ENCODE results near the gene SORCS1.

Gene SORCS1

DNA sequence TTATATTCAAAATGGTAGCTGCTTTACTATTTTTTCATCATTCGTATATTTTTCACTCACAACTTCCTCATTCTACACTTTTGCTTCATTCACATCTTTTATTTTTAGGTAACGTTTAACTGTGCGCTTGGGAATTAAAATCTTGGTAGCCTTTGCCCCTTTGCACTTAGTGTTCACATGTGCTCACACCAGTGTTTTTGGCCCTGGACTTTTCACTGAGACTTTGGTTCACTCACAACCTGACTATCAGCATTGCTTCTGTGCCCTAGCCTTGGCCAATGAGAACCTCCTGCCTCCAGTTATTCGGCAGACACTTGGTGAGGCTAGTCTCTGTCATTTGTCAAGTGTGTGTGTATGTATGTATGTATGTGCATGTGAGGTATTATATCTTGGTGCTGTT is 596.9 kb downstream of the SORCS1 start:
- no peak for DNase-seq

DNA sequence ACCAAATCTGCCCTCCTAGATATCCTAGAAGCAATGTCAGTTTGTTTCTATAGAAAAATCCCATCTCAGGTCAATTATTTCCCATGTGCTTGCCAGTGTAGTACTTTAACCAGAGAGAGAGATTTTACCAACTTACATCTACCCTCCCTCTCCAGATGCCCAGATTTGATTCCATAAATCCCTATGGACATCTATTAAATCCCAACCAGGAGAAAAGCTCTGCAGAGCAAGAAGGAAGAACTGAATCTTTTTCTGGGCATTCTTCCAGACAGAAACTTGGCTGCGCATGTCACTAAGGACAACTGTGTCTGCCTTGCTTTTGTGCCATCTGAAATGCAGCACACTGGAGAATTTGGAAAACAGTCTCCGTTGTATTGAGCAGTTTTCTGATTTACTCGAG is 597.6 kb downstream of the SORCS1 start:
- DNase-seq: no peak

DNA sequence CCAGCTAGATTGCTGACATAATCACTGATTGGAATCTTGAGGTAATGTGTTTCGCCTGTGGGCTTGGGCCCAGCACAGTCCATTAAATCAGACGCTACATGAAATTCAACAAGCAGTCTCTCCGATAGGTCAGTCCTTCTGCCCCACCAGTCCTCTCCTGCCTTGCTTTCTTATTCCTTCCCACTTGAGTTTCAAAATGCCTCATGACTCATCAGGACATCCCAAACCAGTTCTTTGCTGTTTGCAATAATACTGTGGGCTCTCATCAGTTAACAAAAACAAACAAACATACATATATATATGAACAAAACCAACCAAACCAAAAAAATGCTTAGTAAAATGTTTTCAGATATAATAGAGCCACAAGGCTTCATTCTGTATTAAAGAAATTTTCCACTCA is 599.0 kb downstream of the SORCS1 start:
- DNase-seq: no peak

DNA sequence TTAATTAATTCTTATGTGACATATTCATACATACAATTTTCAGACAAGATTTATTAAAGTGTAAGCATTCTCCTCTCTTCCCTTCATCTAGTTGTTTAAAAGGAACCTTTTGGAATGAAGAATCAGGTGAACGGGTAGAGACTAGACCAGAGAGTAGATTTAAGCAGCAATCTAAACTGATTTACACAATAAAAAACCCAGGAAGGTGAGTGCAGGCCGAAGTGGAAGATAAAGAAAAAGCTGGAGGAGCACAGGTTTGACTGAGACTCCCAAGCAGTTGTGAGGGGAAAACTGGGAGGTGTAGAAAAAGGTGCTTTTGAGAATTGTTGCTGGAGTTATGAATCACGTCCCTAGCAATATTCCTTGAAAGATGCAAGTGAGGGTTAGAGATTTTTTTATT is 601.1 kb downstream of the SORCS1 start:
- no peak for DNase-seq

DNA sequence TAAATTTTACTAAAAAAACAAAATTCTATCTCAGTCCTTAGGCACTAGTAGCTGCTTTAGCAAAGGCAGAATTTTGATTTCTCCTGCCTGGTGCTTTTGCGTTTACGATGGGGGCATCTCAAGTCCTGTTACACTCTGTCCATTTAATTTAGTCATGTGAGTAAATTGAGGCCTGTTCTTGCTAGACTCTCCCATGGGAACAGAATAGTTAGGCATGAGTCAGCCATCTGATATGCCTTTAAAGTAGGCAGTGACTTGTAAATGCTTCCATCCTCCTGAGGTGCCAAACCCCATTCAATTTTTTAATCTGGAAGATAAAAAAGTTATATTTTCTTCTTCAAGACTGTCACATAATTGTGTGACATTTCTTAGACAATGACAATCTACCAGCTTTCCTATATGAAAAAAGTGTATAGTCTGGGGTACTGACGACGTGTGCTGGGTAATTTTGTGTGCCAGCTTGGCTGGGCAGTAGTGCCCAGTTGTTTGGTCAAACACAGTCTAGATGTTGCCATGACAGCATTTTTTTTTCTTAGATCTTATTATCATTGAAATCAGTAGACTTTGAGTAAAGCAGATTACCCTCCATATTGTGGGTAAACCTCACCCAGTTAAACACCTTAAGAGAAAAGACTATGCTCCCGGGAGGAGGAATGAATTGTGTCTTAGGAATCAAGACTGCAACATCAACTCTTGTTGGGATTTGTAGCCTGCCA is 603.4 kb downstream of the SORCS1 start:
- DNase-seq: no peak

DNA sequence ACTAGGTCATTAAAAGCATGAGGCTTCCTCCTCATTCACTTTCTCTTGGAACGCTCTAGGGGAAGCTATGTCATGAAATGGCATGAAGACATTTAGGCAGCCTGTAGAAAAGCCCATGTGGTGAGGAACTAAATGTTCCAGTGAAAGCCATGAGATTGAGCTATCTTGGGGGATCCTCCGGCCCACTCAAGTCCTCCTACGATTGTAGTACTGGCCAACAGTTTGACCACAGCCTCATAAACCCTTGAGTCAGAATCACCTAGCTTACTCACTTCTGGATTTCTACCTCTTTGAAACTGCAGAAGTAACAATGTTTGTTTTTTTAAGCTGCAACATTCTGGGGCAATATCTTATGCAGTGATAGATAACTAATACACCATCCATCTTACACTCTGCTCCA is 605.1 kb downstream of the SORCS1 start:
- no peak for DNase-seq

DNA sequence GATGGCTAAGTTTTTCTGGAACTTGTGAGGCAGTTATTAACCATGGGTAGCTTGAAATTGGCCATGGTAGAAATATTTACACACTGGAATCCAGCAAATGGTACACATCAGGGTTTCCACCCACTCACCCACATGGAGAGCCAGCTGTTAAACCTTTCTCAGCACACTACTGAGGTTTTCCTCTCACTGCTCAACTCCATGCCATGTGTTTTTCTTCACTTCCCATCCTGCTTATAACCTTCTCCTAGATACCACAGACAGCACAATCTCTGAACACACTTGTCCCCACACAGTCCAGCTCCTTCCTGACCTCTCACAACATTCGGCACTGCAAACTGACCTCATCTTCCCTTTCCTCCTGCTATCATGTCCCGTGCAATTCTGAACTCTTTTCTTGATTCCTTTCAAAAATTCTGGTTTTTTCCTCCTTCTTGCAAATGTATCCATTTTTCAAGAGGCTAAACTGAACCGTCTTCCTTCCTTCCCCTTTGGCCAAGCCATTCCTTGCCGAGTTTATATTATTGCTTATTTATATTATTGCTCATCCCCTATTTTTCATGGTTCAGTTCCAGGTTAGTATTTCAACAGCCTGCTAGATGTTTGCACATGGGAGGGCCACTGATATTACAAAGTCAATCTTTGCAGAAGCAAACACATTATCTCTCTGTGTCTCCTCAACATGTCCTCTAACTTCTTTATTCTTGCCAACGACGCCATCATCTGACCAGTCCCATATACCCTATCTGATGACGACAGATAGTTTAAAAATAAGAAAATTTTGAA is 606.4 kb downstream of the SORCS1 start:
- no peak for DNase-seq

DNA sequence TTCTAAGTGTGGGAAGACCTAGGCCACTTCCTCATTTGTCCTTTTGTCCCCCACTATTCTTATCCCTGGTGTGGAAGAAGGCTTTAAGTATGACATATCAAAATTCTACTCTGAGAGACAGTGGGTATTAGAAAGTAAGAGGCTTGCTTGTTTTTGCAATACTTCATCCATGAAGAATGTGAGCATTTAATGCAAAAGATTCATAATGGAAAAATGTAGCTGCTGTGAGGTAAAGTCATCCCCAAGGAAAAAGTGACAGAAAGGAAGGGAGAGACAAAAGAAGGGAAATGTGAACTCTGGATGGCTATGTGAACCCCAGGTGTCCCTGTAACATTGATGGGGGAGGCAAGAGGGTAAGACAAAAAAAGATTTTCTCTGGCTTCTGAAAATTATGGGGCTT is 607.5 kb downstream of the SORCS1 start:
- DNase-seq: no peak

DNA sequence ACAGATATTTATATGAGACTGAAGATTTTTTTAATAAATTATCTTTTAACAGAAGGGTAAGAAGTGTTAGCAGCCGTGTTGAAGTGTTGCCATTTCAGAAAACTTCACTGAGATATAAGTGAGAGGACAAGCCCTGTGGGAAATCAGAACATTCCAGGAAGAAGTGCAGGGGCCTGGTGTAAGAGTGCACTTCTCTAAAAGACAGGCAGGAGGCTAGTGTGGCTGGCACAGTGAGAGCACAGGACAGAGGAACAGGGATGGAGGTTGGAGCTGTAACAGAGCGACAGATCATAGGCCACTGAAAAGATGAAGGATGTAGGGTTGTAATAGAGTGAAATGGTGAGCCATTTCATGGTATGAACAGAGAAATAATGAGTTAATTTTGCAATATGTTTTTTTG is 608.9 kb downstream of the SORCS1 start:
- DNase-seq: no peak

DNA sequence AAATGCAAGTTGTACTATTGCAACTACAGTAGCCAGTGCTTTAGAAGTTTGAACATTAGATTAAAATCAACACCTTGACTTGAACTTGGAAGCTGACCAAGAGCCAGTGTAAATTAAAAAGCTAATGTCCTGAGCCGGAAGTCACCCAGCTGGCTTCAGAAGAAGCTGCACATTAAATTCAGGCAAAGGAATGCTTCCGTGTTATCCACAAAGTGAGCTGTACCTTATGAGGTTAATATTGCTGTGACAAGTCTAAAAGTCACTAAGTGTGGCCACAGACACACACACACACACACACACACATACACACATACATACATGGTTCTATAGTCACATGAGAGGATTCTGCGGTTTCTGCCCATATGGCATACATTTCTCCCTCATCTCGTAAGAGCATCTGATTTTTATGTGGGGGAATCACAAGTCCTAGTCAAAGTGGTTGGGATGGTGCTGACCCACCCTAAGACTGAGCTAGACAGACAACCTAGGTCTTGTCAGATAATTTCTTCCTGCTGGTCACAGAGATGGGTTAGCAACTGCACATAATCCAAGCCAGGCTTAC is 612.9 kb downstream of the SORCS1 start:
- DNase-seq: no peak

DNA sequence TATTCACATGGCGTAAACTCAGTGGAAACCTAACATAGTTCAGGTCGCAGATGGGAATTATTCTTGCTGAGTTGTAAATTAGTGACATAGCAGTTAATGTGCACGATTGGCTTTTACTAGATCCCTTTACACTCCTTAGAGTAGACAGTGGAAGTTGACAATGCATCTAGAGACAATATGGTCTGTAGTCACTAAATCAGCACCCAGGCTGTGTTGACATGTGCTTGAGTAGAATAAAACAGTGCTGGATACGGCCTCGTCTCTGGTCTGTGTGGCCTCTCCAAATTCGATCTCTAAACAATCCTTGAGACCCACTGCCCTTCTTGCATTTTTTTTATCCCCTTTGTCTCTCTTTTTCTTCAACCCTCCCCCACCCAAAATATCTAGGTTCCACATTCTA is 615.7 kb downstream of the SORCS1 start:
- no peak for DNase-seq

DNA sequence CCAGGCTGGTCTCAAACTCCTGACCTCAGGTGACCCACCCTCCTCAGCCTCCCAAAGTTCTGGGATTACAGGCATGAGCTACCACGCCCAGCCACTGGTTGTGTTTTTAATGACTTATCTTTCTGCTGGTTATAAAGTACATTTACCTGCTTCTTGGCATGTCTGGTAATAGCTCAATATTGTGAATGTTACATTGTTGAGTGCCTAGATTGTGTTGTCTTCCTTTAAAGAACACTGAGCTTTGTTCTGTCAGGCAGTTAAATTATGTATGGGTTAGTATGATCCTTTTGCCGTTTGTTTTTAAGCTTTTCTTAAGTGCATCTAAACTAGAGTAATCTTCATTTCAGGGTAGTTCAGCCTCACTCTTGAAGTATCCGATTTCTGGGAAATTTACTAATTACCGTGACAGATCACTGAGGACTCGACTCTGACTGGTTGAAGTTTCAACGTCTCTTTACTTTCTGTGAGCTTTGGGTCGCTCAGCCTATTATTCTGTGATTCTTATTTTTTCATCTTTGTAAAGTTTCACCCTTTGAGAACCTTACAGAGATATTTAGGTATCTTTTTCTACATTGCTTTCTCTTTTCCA is 617.4 kb downstream of the SORCS1 start:
- DNase-seq: no peak

DNA sequence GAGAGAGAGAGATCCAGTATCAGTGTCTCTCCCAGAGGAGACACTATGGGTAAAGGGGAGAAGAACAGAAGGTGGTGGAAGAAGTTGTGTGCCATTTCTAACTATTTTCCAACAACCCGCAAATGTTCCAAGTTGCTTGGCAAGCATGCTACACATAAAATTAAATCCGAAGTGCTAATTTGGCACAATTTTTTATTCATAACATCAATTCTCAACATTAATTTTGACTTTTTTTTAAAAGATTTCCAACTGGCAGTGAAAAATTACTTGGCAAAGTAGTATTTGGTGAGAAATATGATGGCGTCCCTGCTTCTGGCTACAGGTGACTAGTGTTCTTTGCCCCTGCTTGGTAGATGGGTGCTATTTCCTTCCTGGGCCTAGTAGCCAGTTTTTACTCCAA is 622.0 kb downstream of the SORCS1 start:
- no peak for DNase-seq

DNA sequence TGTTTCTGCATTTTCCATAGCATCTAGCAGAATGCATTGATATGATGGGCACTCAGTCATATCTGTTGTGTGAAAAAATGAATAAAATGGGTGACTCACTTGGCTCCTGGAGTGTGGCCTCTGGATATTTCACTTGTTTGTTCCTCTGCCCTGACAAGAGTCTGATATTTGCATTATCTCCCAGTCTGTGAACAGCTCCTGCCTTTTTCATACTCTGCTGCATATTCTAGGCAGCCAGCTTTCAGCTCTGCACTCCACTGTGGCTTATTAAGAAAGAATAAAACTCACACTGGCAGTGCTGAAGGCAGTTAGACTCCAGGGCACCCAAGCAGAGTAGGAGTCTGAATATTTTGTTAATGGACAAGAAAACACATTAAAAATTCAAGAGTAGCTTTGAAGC is 623.9 kb downstream of the SORCS1 start:
- no peak for DNase-seq

DNA sequence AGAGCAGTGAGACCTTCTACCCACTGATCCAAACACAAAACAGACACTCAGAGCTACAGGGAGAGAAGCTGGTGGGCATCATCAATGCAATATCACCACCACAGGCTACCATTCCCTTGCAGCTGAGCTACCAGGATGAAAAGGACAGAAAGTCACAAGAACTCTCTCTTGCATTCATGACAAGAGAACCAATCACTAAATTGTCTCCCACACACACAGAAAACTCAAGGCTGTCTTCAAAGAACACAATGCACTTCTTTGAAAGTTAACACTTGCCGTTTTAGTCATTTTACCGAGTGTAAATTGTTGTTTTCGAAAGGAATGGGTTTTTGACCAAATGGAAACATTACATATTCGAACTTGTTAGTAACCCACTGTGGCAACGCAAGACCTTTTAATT is 626.6 kb downstream of the SORCS1 start:
- no peak for DNase-seq

DNA sequence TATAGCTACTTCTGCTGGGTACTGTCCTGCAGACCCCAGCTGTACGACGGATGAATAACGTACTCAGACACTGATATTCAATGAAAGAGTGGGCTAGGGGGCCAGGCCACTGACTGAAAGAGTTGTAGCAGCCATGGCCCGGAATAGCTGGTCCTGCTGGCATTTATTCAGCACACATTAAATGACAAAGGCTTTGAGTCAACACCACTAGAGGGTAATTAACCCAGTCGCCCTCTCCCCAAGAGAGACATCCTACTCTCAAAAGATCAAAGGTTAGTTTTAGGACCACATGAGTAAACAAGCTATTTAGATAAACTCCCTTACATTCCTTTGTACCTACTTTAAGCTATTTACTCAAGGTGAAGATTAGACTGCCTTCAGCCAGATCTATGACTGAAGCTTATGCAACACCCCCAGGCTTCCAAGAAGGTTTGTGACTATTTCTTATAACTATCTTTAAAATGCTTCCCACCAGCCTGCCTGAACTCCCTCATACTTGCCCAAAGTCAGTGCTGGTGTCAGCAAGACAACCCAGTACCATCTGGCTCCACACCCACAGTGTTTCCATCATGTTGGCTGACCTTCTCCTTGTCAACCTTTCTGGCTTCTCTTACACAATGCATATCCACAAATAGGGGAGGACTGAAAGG is 629.1 kb downstream of the SORCS1 start:
- DNase-seq: no peak

DNA sequence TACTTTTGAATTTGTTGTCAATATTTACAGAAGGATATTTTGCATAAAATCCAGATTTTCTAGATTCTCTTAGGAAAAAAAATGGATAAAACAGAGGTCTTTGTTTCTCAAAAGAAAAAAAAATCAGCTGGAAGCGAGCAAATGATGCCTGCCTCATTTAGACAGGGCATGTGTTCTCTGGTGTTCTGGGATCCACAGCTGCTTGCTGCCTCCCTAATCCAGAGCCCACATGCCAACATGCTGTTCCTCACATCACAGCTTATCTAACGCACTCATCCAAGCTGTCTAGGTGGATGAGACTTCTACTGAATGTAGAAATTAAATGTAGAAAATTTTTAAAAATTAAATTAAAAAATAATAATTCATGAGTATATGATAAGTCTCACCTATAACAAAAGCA is 630.1 kb downstream of the SORCS1 start:
- no peak for DNase-seq

DNA sequence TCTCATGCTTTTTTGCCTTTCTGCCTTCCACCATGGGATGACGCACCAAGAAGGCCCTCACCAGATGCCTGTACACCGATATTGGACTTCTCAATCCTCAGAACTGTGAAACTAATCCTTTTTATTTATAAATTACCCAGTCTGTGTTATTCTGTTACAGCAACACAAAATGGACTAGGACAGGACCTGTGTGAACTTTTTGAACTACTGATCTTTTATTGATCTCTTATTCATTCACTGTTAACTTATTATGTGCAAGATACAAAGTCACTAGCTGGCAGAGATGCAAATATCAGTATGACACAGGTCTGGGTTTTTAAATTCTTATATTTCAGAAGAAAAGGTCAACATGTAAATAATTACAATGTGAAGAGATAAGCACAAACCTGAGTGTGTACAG is 635.8 kb downstream of the SORCS1 start:
- no peak for DNase-seq

DNA sequence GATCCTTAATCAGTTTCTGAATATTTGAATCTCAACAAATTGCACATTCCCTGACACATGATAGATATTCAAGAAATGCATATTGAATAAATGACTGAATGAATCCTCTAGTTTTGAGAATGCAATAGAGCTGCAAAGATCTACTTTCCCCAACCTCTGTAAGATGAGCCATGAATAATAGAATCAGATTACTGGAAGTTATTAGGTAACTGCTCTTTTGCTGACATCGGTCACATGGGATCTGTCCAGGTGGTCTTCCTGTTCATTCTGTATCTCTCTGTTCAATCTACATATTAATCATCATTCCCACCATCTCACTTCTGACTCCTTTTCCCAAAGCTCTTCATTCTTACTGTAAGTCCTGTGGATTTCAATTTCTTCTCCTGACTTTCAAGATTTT is 638.7 kb downstream of the SORCS1 start:
- DNase-seq: no peak

All from activated CD4-positive, alpha-beta T cell treated with anti-CD3 and anti-CD28 coated beads for 1 hour (primary cell).